H9 (cell line): ENCODE data around the gene EPHA4. TPM values are rescaled to one million over a fixed set of nuclear protein-coding genes. Genes with fewer than 3 reads are reported as not detected.

Source experiments
- DNase-seq: peaks from one replicate; pipeline ENCODE4 v3.0.0-alpha.2; 2017
- H2AFZ ChIP-seq: one replicate; pipeline ENCODE4 v1.6.1; 2013; ENCODE audit warnings: mild to moderate bottlenecking, low read length, control low read depth, moderate library complexity
- H2AK5ac ChIP-seq: 2 replicates; pipeline ENCODE4 v1.6.1; 2013; ENCODE audit warnings: low read length, control low read depth, mixed read lengths; ENCODE audit not compliant: insufficient read length
- H2BK120ac ChIP-seq: one replicate; pipeline ENCODE4 v1.6.1; 2013; ENCODE audit warnings: low read depth, mild to moderate bottlenecking, low read length, control low read depth, inconsistent platforms; ENCODE audit not compliant: poor library complexity, severe bottlenecking
- H2BK12ac ChIP-seq: 2 replicates; pipeline ENCODE4 v1.6.1; 2013; ENCODE audit warnings: low read length, control low read depth, mixed read lengths, low read depth; ENCODE audit not compliant: insufficient read length
- H2BK15ac ChIP-seq: 2 replicates; pipeline ENCODE4 v1.6.1; 2013; ENCODE audit warnings: low read depth, low read length, control low read depth
- H2BK20ac ChIP-seq: one replicate; pipeline ENCODE4 v1.6.1; 2013; ENCODE audit warnings: low read depth, mild to moderate bottlenecking, low read length, control low read depth, inconsistent platforms; ENCODE audit not compliant: poor library complexity, severe bottlenecking
- H2BK5ac ChIP-seq: 2 replicates; pipeline ENCODE4 v1.6.1; 2013; ENCODE audit warnings: low read length, control low read depth, mixed read lengths; ENCODE audit not compliant: insufficient read length
- H3K14ac ChIP-seq: 2 replicates; pipeline ENCODE4 v1.6.1; 2013; ENCODE audit warnings: low read length, control low read depth; ENCODE audit not compliant: insufficient read depth
- H3K18ac ChIP-seq: 2 replicates; pipeline ENCODE4 v1.6.1; 2013; ENCODE audit warnings: low read depth, mild to moderate bottlenecking, mixed read lengths, low read length, control low read depth; ENCODE audit not compliant: insufficient read length
- H3K23ac ChIP-seq: 2 replicates; pipeline ENCODE4 v1.6.1; 2013; ENCODE audit warnings: low read length, control low read depth, mixed read lengths, low read depth; ENCODE audit not compliant: insufficient read length
- H3K23me2 ChIP-seq: 2 replicates; pipeline ENCODE4 v1.6.1; 2013; ENCODE audit warnings: low read depth, mild to moderate bottlenecking, mixed read lengths, low read length, control low read depth; ENCODE audit not compliant: insufficient read length, poor library complexity, severe bottlenecking
- H3K27ac ChIP-seq: 2 replicates; pipeline ENCODE4 v1.5.1; 2013; ENCODE audit warnings: low read length, control low read depth, mixed read lengths, low read depth; ENCODE audit not compliant: insufficient read length
- H3K27me3 ChIP-seq: 2 replicates; pipeline ENCODE4 v1.6.1; 2013; ENCODE audit warnings: low read length, control low read depth, inconsistent platforms; ENCODE audit not compliant: insufficient read depth
- H3K4ac ChIP-seq: 2 replicates; pipeline ENCODE4 v1.6.1; 2013; ENCODE audit warnings: low read depth, mild to moderate bottlenecking, control low read depth, inconsistent platforms, low read length, moderate library complexity
- H3K4me1 ChIP-seq: 2 replicates; pipeline ENCODE4 v1.6.1; 2013; ENCODE audit warnings: low read length, control low read depth, inconsistent platforms; ENCODE audit not compliant: insufficient read depth
- H3K4me2 ChIP-seq: 2 replicates; pipeline ENCODE4 v1.6.1; 2013; ENCODE audit warnings: low read length, control low read depth, mixed read lengths; ENCODE audit not compliant: insufficient read length, insufficient read depth
- H3K56ac ChIP-seq: 2 replicates; pipeline ENCODE4 v1.6.1; 2013; ENCODE audit warnings: low read depth, mild to moderate bottlenecking, mixed read lengths, low read length, control low read depth; ENCODE audit not compliant: insufficient read length
- H3K79me1 ChIP-seq: 2 replicates; pipeline ENCODE4 v1.6.1; 2013; ENCODE audit warnings: low read depth, mild to moderate bottlenecking, moderate library complexity, low read length, control low read depth, inconsistent platforms; ENCODE audit not compliant: insufficient read depth, poor library complexity, severe bottlenecking
- H3K79me2 ChIP-seq: 2 replicates; pipeline ENCODE4 v1.6.1; 2013; ENCODE audit warnings: low read length, control low read depth, inconsistent platforms; ENCODE audit not compliant: insufficient read depth
- H3K9ac ChIP-seq: 2 replicates; pipeline ENCODE4 v1.6.1; 2013; ENCODE audit warnings: low read length, control low read depth, mixed read lengths; ENCODE audit not compliant: insufficient read length; ENCODE audit errors: extremely low read depth
- H3K9me3 ChIP-seq: one replicate; pipeline ENCODE4 v1.6.1; 2013; ENCODE audit warnings: low read depth, low read length, inconsistent platforms; ENCODE audit not compliant: control insufficient read depth
- H3T11ph ChIP-seq: one replicate; pipeline ENCODE4 v1.6.1; 2013; ENCODE audit warnings: mild to moderate bottlenecking, low read length, control low read depth, inconsistent platforms
- H4K20me1 ChIP-seq: one replicate; pipeline ENCODE4 v1.6.1; 2013; ENCODE audit not compliant: control insufficient read depth, insufficient read length, insufficient read depth
- H4K5ac ChIP-seq: 2 replicates; pipeline ENCODE4 v1.6.1; 2013; ENCODE audit warnings: low read depth, mild to moderate bottlenecking, mixed read lengths, low read length, control low read depth; ENCODE audit not compliant: insufficient read length
- H4K8ac ChIP-seq: replicated peaks from 2 replicates; pipeline ENCODE4 v1.6.1; 2013; ENCODE audit warnings: low read length, control low read depth, mixed read lengths, low read depth; ENCODE audit not compliant: insufficient read length
- H4K91ac ChIP-seq: 2 replicates; pipeline ENCODE4 v1.6.1; 2013; ENCODE audit warnings: low read depth, mild to moderate bottlenecking, moderate library complexity, mixed read lengths, low read length, control low read depth; ENCODE audit not compliant: insufficient read length
- H3K27ac Mint-ChIP-seq, 3 experiments: 2 replicates in 2 of 3; 3 replicates in 1 of 3; pipeline ENCODE4 v1.8.0; 2020 to 2021; ENCODE audit warnings: mixed read lengths in 3 of 3, mild to moderate bottlenecking in 1 of 3, moderate library complexity in 1 of 3
- H3K27me3 Mint-ChIP-seq: 2 replicates; pipeline ENCODE4 v1.8.0; 2021; ENCODE audit warnings: low read depth, mild to moderate bottlenecking, moderate library complexity, mixed read lengths
- H3K36me3 Mint-ChIP-seq, 3 experiments: 2 replicates in 2 of 3; 3 replicates in 1 of 3; pipeline ENCODE4 v1.8.0; 2020 to 2021; ENCODE audit warnings: low read depth in 3 of 3, mixed read lengths in 3 of 3; ENCODE audit not compliant: insufficient read depth in 1 of 3
- H3K4me1 Mint-ChIP-seq, 2 experiments: 2 replicates each; pipeline ENCODE4 v1.8.0; 2020; ENCODE audit warnings: mixed read lengths in 2 of 2
- H3K4me3 Mint-ChIP-seq, 2 experiments: 2 replicates in 1 of 2; 3 replicates in 1 of 2; pipeline ENCODE4 v1.8.0; 2020 to 2021; ENCODE audit warnings: mild to moderate bottlenecking in 2 of 2, mixed read lengths in 2 of 2, moderate library complexity in 1 of 2
- H3K9me3 Mint-ChIP-seq, 2 experiments: 2 replicates in 1 of 2; 3 replicates in 1 of 2; pipeline ENCODE4 v1.8.0; 2020; ENCODE audit warnings: mild to moderate bottlenecking in 2 of 2, mixed read lengths in 2 of 2, moderate library complexity in 1 of 2
- WGBS: extraction: QIAGEN DNeasy Blood & Tissue Kit; methylation state at CpG from one replicate; pipeline ENCODE4 v1.1.7; 2013; ENCODE audit warnings: missing lambda C conversion rate, low lambda C conversion rate, mixed read lengths; ENCODE audit not compliant: insufficient read length; ENCODE audit errors: extremely low coverage; 5-methylcytosine and 5-hydroxymethylcytosine counted together
- total RNA-seq: library from RNA; stranded (reverse); gene quantifications from 2 replicates; pipeline ENCODE4 v1.2.1, GENCODE V29; 2021
- TF ChIP-seq, protein P1 (sequence below): fragments of 200-600 bp; sonication (generic); conservative IDR thresholded peaks from 3 replicates; pipeline ENCODE4 v1.8.0; 2021; ENCODE audit warnings: antibody characterized with exemption, mild to moderate bottlenecking

The EPHA4 gene
- total RNA-seq, 1 experiment from 2014 or later = 25.1 TPM

DNA sequence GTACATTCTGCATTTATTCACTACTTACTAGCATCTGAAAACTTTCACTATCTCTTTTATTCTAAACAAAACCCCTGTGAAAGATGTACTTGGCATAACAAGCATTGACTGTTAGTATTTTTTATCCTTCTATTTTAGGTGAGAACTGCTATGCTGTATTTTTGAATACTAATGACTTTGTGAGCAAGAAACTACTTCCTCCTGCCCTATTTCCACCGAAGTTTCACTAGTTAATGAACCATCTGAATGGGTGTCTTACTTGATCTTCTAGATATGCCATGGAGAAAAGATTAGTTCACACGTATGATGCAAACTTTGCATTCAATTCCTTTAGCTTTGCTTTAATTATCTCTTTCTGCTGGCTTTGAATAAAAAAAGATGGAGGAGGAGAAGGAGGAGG lies 68.1 kb downstream of the EPHA4 start:
- H3T11ph ChIP-seq = no peak overlapping the region
- no peak overlapping the region for H3K4ac ChIP-seq
- H3K9ac ChIP-seq = no peak overlapping the region
- no peaks in the 10 kb centered on the region for H3K9me3 Mint-ChIP-seq
- H3K79me1 ChIP-seq = no peaks in the 10 kb centered on the region
- H4K5ac ChIP-seq = no peak overlapping the region
- no peak overlapping the region for H3K4me2 ChIP-seq
- H3K9me3 ChIP-seq = no peaks in the 10 kb centered on the region
- no CpG with 5 or more reads among the region's 2 CpGs for WGBS
- H3K36me3 Mint-ChIP-seq = no peaks in the 10 kb centered on the region; a peak in 1 of 7 replicates
- H3K27me3 ChIP-seq = no peaks in the 10 kb centered on the region
- H3K56ac ChIP-seq = no peak overlapping the region
- H3K4me1 ChIP-seq = no peaks in the 10 kb centered on the region
- no peak overlapping the region for H3K23ac ChIP-seq
- no peak overlapping the region for H3K14ac ChIP-seq
- H2BK20ac ChIP-seq = no peak overlapping the region
- no peak overlapping the region for H2AFZ ChIP-seq
- H3K27ac ChIP-seq = no peak overlapping the region
- no peaks in the 10 kb centered on the region for H3K27me3 Mint-ChIP-seq
- DNase-seq = no peak
- H4K8ac ChIP-seq = no peak overlapping the region
- H2BK15ac ChIP-seq = no peak overlapping the region
- no peak overlapping the region for H4K91ac ChIP-seq
- H3K4me3 Mint-ChIP-seq = no peak overlapping the region
- no peak overlapping the region for H2AK5ac ChIP-seq
- H3K27ac Mint-ChIP-seq = no peak overlapping the region
- H4K20me1 ChIP-seq = no peaks in the 10 kb centered on the region
- no peak overlapping the region for H2BK12ac ChIP-seq
- H3K79me2 ChIP-seq = no peaks in the 10 kb centered on the region
- TF ChIP-seq, protein P1, sequence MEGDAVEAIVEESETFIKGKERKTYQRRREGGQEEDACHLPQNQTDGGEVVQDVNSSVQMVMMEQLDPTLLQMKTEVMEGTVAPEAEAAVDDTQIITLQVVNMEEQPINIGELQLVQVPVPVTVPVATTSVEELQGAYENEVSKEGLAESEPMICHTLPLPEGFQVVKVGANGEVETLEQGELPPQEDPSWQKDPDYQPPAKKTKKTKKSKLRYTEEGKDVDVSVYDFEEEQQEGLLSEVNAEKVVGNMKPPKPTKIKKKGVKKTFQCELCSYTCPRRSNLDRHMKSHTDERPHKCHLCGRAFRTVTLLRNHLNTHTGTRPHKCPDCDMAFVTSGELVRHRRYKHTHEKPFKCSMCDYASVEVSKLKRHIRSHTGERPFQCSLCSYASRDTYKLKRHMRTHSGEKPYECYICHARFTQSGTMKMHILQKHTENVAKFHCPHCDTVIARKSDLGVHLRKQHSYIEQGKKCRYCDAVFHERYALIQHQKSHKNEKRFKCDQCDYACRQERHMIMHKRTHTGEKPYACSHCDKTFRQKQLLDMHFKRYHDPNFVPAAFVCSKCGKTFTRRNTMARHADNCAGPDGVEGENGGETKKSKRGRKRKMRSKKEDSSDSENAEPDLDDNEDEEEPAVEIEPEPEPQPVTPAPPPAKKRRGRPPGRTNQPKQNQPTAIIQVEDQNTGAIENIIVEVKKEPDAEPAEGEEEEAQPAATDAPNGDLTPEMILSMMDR = no peak
- H2BK5ac ChIP-seq = no peak overlapping the region
- peaks cover 9 to 11% of the 10 kb centered on the region in 2 experiments for H3K4me1 Mint-ChIP-seq
- H3K18ac ChIP-seq = no peak overlapping the region
- H3K23me2 ChIP-seq = no peaks in the 10 kb centered on the region
- no peak overlapping the region for H2BK120ac ChIP-seq
